A549 treated with RU486 at 1 μM for 4 hours (cell line): ENCODE data around the gene LAMC2. TPM values are rescaled to one million over a fixed set of nuclear protein-coding genes. Genes with fewer than 3 reads are reported as not detected.

Experiments
- total RNA-seq: library from RNA; stranded (reverse); fragments of 200-300 nt; extraction: Qiagen RNA extraction; gene quantifications from 5 replicates; pipeline ENCODE4 v1.2.3, GENCODE V29; 2022; ENCODE audit warnings: low read depth

The LAMC2 gene
- 21.0 to 28.9 TPM (median 24.9 TPM) in 5 replicates for total RNA-seq

DNA sequence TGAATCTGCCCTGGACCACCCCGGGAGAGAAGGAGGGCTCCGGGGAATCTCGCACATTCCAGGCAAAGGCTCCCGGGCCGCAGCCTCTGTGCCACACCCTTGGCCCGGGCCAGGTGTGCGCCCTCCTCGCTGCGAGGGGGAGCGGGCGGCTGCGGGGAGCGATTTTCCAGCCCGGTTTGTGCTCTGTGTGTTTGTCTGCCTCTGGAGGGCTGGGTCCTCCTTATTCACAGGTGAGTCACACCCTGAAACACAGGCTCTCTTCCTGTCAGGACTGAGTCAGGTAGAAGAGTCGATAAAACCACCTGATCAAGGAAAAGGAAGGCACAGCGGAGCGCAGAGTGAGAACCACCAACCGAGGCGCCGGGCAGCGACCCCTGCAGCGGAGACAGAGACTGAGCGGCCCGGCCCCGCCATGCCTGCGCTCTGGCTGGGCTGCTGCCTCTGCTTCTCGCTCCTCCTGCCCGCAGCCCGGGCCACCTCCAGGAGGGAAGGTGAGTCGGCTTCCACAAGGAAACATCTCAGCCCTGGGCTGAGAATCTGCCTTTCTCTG, at the start of gene LAMC2:
LAMC2 (plus strand) TSS at position 324 of the 550 bp plus-strand sequence; CDS start at position 413, 89 bp downstream.

Other genes starting within 250 kb of the LAMC2 start
- not detected in 5 replicates for gene SHCBP1L, start 233.1 kb upstream of the LAMC2 start, total RNA-seq
- 101 to 130 TPM (median 110 TPM) in 5 replicates for gene LAMC1, start 162.8 kb upstream of the LAMC2 start, total RNA-seq
- gene NMNAT2, start 232.1 kb downstream of the LAMC2 start, total RNA-seq, result 0.54 to 1.0 TPM (median 0.71 TPM) in 5 replicates